GM19395 (cell line): ENCODE data around the gene ZNF106.

Source experiments
- ATAC-seq: cut with Tn5 transposase; IDR thresholded peaks from one replicate; pipeline ENCODE4 v1.9.1; 2021; ENCODE audit warnings: mild to moderate bottlenecking, moderate library complexity; ENCODE audit not compliant: unreplicated experiment

The ZNF106 gene

GRCh38 chr15:42482701-42483100, 8.2 kb downstream of the ZNF106 start:
- ATAC-seq, result no peak

- ATAC-seq, result no peak
Observed at GRCh38 chr15:42474827-42475226, 16.1 kb downstream of the ZNF106 start.

GRCh38 chr15:42471002-42471401, 19.9 kb downstream of the ZNF106 start:
- no peak for ATAC-seq

GRCh38 chr15:42465520-42466259, 25.3 kb downstream of the ZNF106 start:
- no peak for ATAC-seq

- ATAC-seq, result no peak
Observed at GRCh38 chr15:42461261-42461660, 29.7 kb downstream of the ZNF106 start.

GRCh38 chr15:42457445-42458442, 33.2 kb downstream of the ZNF106 start:
- ATAC-seq, result peak; percentile 81

GRCh38 chr15:42456971-42457370, 34.0 kb downstream of the ZNF106 start:
- no peak for ATAC-seq

GRCh38 chr15:42456531-42456930, 34.4 kb downstream of the ZNF106 start:
- no peak for ATAC-seq

GRCh38 chr15:42453826-42454225, 37.1 kb downstream of the ZNF106 start:
- ATAC-seq, result no peak

- no peak for ATAC-seq
Observed at GRCh38 chr15:42450425-42450790, 40.5 kb downstream of the ZNF106 start.

GRCh38 chr15:42449770-42450424, 41.0 kb downstream of the ZNF106 start:
- ATAC-seq, result no peak

GRCh38 chr15:42448281-42448680, 42.7 kb downstream of the ZNF106 start:
- no peak for ATAC-seq

GRCh38 chr15:42447599-42447998, 43.3 kb downstream of the ZNF106 start:
- no peak for ATAC-seq

- no peak for ATAC-seq
Observed at GRCh38 chr15:42445551-42445950, 45.4 kb downstream of the ZNF106 start.

- ATAC-seq, result no peak
Observed at GRCh38 chr15:42444415-42445063, 46.4 kb downstream of the ZNF106 start.

GRCh38 chr15:42427429-42428223, 63.3 kb downstream of the ZNF106 start:
- ATAC-seq, result no peak

GRCh38 chr15:42421376-42421775, 69.6 kb downstream of the ZNF106 start:
- no peak for ATAC-seq

GRCh38 chr15:42419369-42419768, 71.6 kb downstream of the ZNF106 start:
- no peak for ATAC-seq

- ATAC-seq, result no peak
Observed at GRCh38 chr15:42413920-42414319, 77.0 kb downstream of the ZNF106 start.

- no peak for ATAC-seq
Observed at GRCh38 chr15:42411884-42412283, 79.1 kb downstream of the ZNF106 start.
